MM.1S (cell line): ENCODE measurements around the gene TFEB.

Source experiments
- CTCF ChIP-seq: fragments of 300-600 bp; sonication (generic); IDR thresholded peaks from 2 replicates; pipeline ENCODE4 v1.5.1; 2016; ENCODE audit warnings: antibody characterized with exemption, low read length, mixed read lengths
- EZH2 ChIP-seq: fragments of 300-600 bp; sonication (generic); optimal IDR thresholded peaks from 2 replicates; pipeline ENCODE3; 2017; ENCODE audit warnings: low read depth, mild to moderate bottlenecking, antibody characterized with exemption, low read length, mixed read lengths
- EZH2phosphoT487 ChIP-seq: fragments of 300-600 bp; sonication (generic); IDR thresholded peaks from 2 replicates; pipeline ENCODE4 v1.6.1; 2018; ENCODE audit warnings: antibody characterized with exemption, low read length

GRCh38 chr6:41705311-41705995 is 30.0 kb downstream of the TFEB start:
- no peak for TF ChIP-seq CTCF
- TF ChIP-seq EZH2 = no peak
- TF ChIP-seq EZH2phosphoT487 = no peak
